HG03565 (cell line): ENCODE results near the gene MED17.

ENCODE experiments used
- ATAC-seq: cut with Tn5 transposase; IDR thresholded peaks from one replicate; pipeline ENCODE4 v1.9.1; 2021; ENCODE audit warnings: mild to moderate bottlenecking, moderate library complexity; ENCODE audit not compliant: unreplicated experiment

MED17 gene

GRCh38 chr11:93846411-93846810 lies 62.3 kb downstream of the MED17 start:
- no peak for ATAC-seq

GRCh38 chr11:93849201-93849600 lies 65.1 kb downstream of the MED17 start:
- no peak for ATAC-seq

- ATAC-seq = no peak
Observed at GRCh38 chr11:93849751-93850593, 65.9 kb downstream of the MED17 start.

- ATAC-seq = no peak
Observed at GRCh38 chr11:93850594-93851018, 66.5 kb downstream of the MED17 start, which contains the start of gene VSTM5. Gene VSTM5 (minus strand): TSS chr11:93850618. CDS start chr11:93850502, 116 bp downstream.

GRCh38 chr11:93852242-93852641 lies 68.2 kb downstream of the MED17 start:
- no peak for ATAC-seq

GRCh38 chr11:93857413-93858120 lies 73.5 kb downstream of the MED17 start:
- no peak for ATAC-seq

GRCh38 chr11:93858121-93858775 lies 74.2 kb downstream of the MED17 start:
- ATAC-seq = no peak

- ATAC-seq = no peak
Observed at GRCh38 chr11:93861808-93862207, 77.7 kb downstream of the MED17 start.
